Posterior vena cava (tissue), 2 donors: ENCODE results near the gene KANSL1. TPM values are rescaled to one million over a fixed set of nuclear protein-coding genes. Genes with fewer than 3 reads are reported as not detected.
"Not testable (repeated sequence)": the region's sequence is repeated elsewhere in the genome, so short reads cannot be mapped to it uniquely, and the experiment has no call there.

Experiments
- DNase-seq: peaks from one replicate; pipeline ENCODE4 v3.0.0-alpha.2; 2020; ENCODE audit warnings: low spot score
- intact Hi-C, 2 donors: fragments of 100-400 bp; cut with DNase I; formaldehyde crosslinking; loops; one replicate each; pipeline versions ENCODE4 v1.14.1 to v1.14.2; 2022 to 2023
- total RNA-seq, 2 donors: library from RNA; stranded (reverse); fragmentation: NEBNext Ultra II Directional; extraction: Animal tissue kit (Norgen Biotek cat#: 25700); gene quantifications; one replicate each; pipeline ENCODE4 v1.2.1, GENCODE V29; 2021
- donor health status: DM: yes; HTN: yes; CAD: no.
- donor health status: DM: yes; HTN: yes; CAD: no.

KANSL1 gene
- total RNA-seq, 2 donors from 2014 or later = 65.9 to 73.1 TPM

GRCh38 chr17:46102806-46103205, 90.4 kb downstream of the KANSL1 start:
- not testable (repeated sequence) for DNase-seq
- intact Hi-C loops = loop anchor here in 1 of 2 donors (10.0 kb wide), 1 partner anchor 92 kb away; the partner anchor contains the start of gene KANSL1

- DNase-seq = not testable (repeated sequence)
- intact Hi-C loops = loop anchor here in 1 of 2 donors (10.0 kb wide), 1 partner anchor 93 kb away; the partner anchor contains the start of gene KANSL1
Measured at GRCh38 chr17:46101785-46102617, 91.2 kb downstream of the KANSL1 start.

- intact Hi-C loops = loop anchor here in 1 of 2 donors (10.0 kb wide), 1 partner anchor 94 kb away; the partner anchor contains the start of gene KANSL1
- no peak for DNase-seq
Measured at GRCh38 chr17:46100590-46100989, 92.6 kb downstream of the KANSL1 start.

- intact Hi-C loops = loop anchor here (10.0 kb wide), 2 partner anchors 95 to 525 kb away; partner anchors contain the start of gene KANSL1 (in 1 of the 2)
- DNase-seq = no peak
Measured at GRCh38 chr17:46099865-46100264, 93.4 kb downstream of the KANSL1 start.

- no peak for DNase-seq
- intact Hi-C loops = loop anchor here in 1 of 2 donors (10.0 kb wide), 1 partner anchor 523 kb away; no protein-coding TSS in a partner anchor
Measured at GRCh38 chr17:46097497-46097896, 95.7 kb downstream of the KANSL1 start.

GRCh38 chr17:46092991-46093390, 100.2 kb downstream of the KANSL1 start:
- DNase-seq = no peak
- intact Hi-C loops = loop anchor here in 1 of 2 donors (10.0 kb wide), 1 partner anchor 518 kb away; no protein-coding TSS in a partner anchor

GRCh38 chr17:46090871-46091270, 102.4 kb downstream of the KANSL1 start:
- intact Hi-C loops = loop anchor here in 1 of 2 donors (10.0 kb wide), 1 partner anchor 516 kb away; no protein-coding TSS in a partner anchor
- DNase-seq = no peak

GRCh38 chr17:46089389-46089965, 103.8 kb downstream of the KANSL1 start:
- no peak for DNase-seq
- intact Hi-C loops = no loop called here

- no peak for DNase-seq
- intact Hi-C loops = no loop called here
Measured at GRCh38 chr17:46088595-46088994, 104.6 kb downstream of the KANSL1 start.

- DNase-seq, intact Hi-C loops: not testable (repeated sequence)
Measured at GRCh38 chr17:46087871-46088270, 105.4 kb downstream of the KANSL1 start.

- DNase-seq = no peak
- intact Hi-C loops = no loop called here
Measured at GRCh38 chr17:46086821-46087220, 106.4 kb downstream of the KANSL1 start.

- no peak for DNase-seq
- intact Hi-C loops = no loop called here
Measured at GRCh38 chr17:46085522-46085921, 107.7 kb downstream of the KANSL1 start.

- DNase-seq = no peak
- intact Hi-C loops = no loop called here
Measured at GRCh38 chr17:46082257-46082656, 111.0 kb downstream of the KANSL1 start.

GRCh38 chr17:46081018-46081320, 112.3 kb downstream of the KANSL1 start:
- no peak for DNase-seq
- intact Hi-C loops = no loop called here

- no peak for DNase-seq
- intact Hi-C loops = no loop called here
Measured at GRCh38 chr17:46080118-46081017, 112.9 kb downstream of the KANSL1 start.

- intact Hi-C loops = no loop called here
Measured at GRCh38 chr17:46078675-46079074, 114.6 kb downstream of the KANSL1 start.

GRCh38 chr17:46074540-46074939, 118.7 kb downstream of the KANSL1 start:
- no peak for DNase-seq
- intact Hi-C loops = no loop called here

More at GRCh38 chr17:46078675-46079074, 114.6 kb downstream of the KANSL1 start:
- no peak for DNase-seq

GRCh38 chr17:46072998-46073397, 120.2 kb downstream of the KANSL1 start:
- intact Hi-C loops = no loop called here

GRCh38 chr17:46071796-46072195, 121.4 kb downstream of the KANSL1 start:
- DNase-seq = no peak
- intact Hi-C loops = loop anchor here in 1 of 2 donors (2.0 kb wide), 1 partner anchor 55 kb away; no protein-coding TSS in a partner anchor

More at GRCh38 chr17:46072998-46073397, 120.2 kb downstream of the KANSL1 start:
- DNase-seq = no peak
